GM18873 (cell line): ENCODE measurements around the gene KIRREL1.

Source experiments
- ATAC-seq: cut with Tn5 transposase; IDR thresholded peaks from one replicate; pipeline ENCODE4 v1.9.1; 2021; ENCODE audit warnings: mild to moderate bottlenecking, moderate library complexity, moderate number of reproducible peaks; ENCODE audit not compliant: unreplicated experiment, low FRiP score

Gene KIRREL1

DNA sequence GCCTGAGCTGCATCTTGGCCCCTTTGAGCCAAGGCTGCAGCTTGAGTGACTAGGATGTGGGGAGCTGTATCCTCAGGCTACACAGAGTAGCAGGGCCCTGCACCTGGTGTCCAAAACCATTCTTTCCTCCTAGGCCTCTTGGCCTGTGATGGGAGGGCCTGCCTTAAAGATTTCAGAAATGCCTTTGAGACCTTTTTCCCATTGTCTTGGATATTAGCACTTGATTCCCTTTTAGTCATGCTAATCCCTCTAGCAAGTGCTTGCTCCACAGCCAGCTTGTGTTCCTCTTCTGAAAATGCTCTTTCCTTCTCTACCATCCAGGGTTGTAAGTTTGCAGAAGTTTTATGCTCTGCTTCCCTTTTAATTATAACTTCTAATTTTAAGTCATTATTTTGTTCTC is 21.7 kb upstream of the KIRREL1 start:
- ATAC-seq = no peak

DNA sequence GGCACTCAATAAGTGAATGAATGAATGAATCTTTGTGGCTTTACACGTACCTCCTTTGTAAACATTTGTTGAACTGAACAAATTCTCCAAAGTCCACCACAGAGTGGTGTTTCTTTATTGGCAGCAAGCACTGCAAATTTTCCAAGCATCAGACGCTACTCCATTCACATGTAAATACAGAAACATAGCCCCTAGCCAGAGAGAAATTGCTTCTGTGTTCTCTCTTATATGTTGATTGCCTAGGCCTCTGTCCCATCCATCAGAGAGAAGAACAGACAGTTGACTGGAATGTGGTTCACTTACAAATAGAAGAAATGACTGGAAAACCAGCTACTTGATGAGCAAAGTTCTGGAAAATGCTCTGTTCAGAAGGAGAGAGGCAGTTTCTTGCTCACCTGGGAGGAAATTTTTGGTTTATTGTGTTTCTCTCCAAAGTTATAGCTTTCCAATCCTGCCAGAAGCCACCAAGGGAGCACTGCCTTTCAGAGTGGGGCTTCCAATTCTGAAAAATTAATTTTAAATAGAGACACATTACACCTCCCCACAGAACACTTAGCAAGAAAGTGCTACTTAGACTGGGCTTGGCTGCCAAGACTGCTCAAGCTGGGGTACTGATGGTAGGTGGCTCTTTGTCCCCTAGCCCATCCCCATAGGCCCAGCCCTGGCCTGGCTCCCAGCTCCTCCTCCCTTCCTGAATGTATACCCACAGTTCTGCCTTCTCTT is 18.1 kb upstream of the KIRREL1 start:
- ATAC-seq = no peak

DNA sequence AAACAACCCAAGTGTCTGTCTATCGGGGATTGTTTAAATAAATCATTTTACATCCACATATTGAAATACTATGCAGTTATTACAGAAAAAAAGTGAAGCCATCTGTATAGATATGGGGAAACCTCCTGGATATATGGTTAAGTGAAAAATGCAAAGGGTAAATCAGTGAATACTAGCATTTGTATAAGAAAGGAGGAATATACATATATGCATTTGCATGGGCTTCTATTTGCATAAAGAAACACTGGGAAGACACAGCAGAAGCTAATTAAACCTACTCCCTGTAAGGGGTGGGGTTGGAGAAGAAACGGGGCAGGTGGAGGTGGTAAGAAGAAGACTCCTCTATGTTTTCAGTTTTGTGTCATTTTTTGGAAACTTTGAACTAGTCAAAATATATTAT is 16.6 kb upstream of the KIRREL1 start:
- ATAC-seq = no peak

DNA sequence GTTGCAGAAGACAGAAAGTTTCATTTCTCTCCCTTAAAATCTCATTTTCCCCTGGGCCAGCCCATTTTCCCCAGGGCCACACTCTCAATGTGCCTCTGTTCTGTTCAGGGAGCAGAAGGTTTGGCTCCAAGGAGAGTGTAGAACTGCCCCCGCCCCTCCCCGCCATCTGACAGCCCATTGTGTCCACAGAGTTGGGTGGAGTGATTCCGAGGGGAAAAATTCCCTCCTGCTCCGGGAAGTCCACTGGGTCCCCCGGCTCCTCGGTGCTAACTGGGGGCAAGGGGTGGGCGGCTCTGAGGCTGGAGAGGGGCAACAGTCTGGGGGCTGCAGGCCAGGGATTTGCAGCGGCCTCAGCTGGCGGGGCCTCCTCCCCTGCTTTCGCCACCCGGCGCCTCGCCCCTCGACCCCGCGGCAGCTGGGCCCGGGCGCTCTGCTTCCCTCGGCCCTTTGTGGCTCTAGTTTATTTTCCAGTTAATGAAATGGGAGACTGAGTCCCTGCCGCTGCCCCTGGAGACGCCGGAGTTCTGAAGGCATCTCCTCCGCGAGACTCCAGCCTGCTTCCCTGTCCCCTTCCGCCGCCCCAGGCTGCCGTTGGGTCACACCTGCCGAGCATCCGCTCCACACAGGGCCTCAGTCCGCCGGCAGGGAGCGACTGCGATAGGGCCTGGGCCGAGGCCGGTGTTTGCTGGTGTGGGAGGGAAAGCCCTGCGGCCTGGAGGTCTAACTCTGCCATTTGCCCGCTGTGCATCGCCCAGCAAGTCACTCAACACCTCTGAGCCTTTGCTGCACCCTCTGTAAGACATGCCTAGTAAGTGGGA is 14.7 kb upstream of the KIRREL1 start:
- ATAC-seq = no peak

GRCh38 chr1:157982136-157982535 is 11.3 kb upstream of the KIRREL1 start:
- no peak for ATAC-seq

GRCh38 chr1:157983787-157984186 is 9.7 kb upstream of the KIRREL1 start:
- ATAC-seq = no peak

- ATAC-seq = no peak
Observed at GRCh38 chr1:157984469-157984868, 9.0 kb upstream of the KIRREL1 start.

DNA sequence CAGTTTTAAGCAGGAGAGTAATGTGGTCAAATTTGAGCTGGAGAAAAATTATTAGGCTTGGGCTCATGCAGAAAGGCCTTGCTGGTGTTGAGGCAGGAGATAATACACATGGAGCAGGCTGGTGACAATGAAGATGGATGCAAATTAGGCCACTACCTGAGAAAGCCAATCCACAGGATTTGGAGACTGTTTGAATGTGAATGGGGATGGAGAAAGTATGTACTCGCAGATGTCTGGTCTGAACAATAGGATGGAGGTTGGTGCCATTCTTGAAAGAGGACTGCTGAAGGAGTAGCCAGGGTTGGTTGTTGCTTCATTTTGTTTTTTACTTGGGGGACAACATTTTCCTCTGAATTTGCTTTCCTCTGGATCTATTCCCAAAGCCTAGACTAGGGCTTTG is 8.0 kb upstream of the KIRREL1 start:
- no peak for ATAC-seq

DNA sequence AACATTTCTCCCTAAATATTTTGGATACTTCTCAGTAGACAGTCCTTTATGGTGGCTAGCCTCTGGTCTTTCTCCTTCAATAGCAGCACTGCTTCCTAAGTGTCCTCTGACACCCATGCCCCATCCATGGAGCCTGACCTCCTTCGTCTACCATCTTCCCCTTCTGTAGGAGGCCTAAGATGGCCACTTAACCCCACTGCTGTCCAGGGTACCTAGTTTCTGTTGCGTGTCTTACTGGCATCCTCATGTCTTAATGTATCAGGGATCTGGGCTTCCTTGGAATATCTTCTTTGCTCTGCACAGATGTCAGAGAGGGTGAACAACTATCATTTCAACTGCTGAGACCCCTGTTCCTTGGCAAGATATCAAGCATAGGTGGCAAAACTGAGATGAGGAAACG is 5.4 kb upstream of the KIRREL1 start:
- ATAC-seq = no peak

DNA sequence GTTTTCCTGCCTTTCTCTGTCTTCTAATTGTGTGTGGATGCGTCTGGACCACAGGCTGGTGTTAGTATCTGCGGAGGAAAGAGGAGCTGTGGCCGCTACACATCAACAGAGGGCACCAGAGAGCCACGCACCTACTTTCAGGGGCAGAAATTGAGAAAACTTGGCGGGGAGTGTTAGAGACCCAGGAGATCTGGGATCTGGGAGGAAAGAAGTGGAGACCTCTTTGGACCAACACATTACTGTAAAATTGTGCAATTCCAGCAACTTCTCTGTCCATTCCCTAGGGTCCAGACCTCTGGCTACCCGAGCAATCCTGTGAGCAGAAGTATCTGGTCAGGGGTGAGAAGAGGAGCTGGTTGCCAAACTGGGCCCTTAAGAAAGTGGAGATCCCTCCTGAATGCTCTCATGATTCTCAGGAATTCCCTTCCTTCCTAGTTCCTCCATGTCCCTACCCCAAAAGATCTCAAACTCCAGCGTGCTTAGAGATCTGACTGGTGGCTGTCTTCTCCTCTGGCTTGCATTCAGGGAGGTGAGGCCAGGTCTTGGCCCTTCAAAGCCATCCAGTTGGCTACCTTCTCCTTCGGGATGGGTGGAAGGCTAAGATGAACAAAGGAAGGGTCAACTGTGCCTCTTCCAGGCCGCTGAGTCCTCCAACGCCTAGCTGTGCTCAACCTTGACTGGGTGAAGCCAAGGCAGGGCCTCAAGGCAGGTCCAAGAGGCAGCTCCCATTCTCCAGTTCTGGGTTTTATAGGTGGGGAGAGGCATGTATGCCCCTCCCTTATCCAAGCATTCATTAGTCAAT is 1.2 kb upstream of the KIRREL1 start:
- no peak for ATAC-seq

GRCh38 chr1:157992833-157993146 is 655 bp upstream of the KIRREL1 start:
- no peak for ATAC-seq

DNA sequence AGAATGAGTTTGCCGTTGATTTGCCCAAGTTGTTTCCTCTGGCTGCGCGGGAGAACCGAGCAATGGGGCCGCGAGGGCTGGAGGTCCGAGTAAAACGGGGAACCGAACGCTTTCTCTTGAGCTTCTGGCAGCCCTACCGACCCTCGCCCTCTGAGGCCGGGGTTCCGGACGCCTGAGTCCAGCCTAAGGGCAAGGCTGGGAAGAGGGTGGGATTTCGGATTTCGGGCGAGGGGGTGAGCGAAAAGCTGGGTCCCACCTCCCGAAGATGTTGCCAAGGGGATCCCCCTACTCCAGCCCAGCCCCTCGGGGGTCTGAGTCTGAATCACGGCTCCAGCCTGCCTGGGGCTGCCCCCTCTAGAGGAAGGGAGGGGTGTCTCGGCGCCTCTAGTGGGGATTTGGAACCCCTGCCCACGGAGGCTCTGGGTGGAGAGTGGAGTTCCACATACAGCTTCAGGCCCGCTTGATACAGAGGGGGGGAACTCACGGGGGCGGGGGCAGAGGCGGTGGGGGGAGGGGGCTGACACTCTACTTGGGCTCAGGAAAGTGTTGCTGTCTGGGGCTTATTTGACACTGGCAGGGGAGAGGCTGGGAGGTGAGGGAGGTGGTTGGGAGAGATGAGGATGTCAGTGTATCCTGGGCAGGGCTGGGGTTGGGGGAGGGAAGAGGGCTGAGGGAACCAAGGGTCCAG is 617 bp downstream of the KIRREL1 start:
- no peak for ATAC-seq

DNA sequence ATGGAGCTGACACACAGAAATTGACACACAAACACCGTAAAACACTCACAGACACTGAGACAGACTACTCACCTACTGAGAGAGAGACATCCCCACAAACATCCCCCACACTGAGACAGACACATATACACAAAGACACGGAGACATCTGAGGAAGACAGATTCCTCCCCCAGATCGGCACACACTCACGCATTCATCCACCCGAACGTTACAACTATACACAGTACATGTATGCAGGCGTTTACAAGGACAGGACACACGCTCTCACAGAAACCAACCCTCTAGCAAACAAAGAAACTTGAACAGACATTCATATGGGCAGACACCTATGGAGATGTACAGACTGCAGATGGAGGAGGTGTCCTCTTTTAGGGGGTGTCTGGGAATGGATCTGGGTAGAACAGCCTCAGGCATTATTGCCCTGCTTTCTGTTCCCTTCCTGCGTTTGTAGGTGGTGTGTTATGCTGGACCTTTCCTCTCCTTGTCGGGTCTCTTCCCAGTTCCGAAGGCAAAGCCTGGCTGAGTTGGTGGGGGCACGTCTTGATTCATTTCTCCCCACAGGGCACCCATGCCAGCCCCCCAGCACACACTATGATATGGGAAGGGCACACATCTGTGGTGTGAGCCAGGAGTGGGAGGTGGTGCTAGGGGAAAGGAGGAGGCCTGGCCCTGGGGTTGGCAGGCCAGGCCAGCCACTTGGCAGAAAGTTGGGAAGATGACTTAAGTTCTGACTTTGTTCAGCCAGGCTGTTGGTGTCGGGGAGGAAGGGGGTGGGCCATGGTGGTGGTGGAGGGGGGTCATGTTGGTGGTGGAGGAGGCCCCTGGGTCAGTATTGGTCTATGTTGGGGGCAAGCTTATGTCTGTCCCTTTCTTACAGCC is 1.5 kb downstream of the KIRREL1 start:
- no peak for ATAC-seq

GRCh38 chr1:157995583-157996169 is 2.2 kb downstream of the KIRREL1 start:
- ATAC-seq = no peak

GRCh38 chr1:157996433-157996832 is 3.0 kb downstream of the KIRREL1 start:
- no peak for ATAC-seq

- no peak for ATAC-seq
Observed at GRCh38 chr1:158000507-158000906, 7.1 kb downstream of the KIRREL1 start.

- no peak for ATAC-seq
Observed at GRCh38 chr1:158002022-158002630, 8.7 kb downstream of the KIRREL1 start.

- ATAC-seq = no peak
Observed at GRCh38 chr1:158002631-158003405, 9.4 kb downstream of the KIRREL1 start.
